RWPE1 (cell line): ENCODE results near the gene SPEM3.

ENCODE experiments used
- CTCF ChIA-PET: fragments of 350-600 bp; sonication (Branson Sonifier 250); formaldehyde crosslinking; extraction: SDS; loops from one replicate; lab custom pipeline; 2021; lab: Yijun Ruan, JAX
- POLR2A ChIA-PET: fragments of 400-600 bp; formaldehyde crosslinking; extraction: SDS; loops from one replicate; lab custom pipeline; 2020; ENCODE audit warnings: antibody characterized with exemption; ENCODE audit not compliant: low non-redundant PET; lab: Yijun Ruan, JAX
- DNase-seq: peaks from one replicate; pipeline ENCODE4 v3.0.0; 2012; ENCODE audit warnings: low spot score
- H3K27ac ChIP-seq: fragments of 450-650 bp; 2 replicates; pipeline ENCODE4 v1.5.1; 2017
- CTCF ChIP-seq: fragments of 450-650 bp; conservative IDR thresholded peaks from 2 replicates; pipeline ENCODE4 v1.5.1; 2017; ENCODE audit warnings: low read depth, mild to moderate bottlenecking

The SPEM3 gene

GRCh38 chr17:7459961-7460545, 31.4 kb downstream of the SPEM3 start:
- ChIA-PET CTCF (no interaction called here), POLR2A (no interaction called here)
- DNase-seq = no peak
- peak overlapping the region; percentile 42; the same call in 1 of the 2 replicates for H3K27ac ChIP-seq
- TF ChIP-seq CTCF = no peak

DNA sequence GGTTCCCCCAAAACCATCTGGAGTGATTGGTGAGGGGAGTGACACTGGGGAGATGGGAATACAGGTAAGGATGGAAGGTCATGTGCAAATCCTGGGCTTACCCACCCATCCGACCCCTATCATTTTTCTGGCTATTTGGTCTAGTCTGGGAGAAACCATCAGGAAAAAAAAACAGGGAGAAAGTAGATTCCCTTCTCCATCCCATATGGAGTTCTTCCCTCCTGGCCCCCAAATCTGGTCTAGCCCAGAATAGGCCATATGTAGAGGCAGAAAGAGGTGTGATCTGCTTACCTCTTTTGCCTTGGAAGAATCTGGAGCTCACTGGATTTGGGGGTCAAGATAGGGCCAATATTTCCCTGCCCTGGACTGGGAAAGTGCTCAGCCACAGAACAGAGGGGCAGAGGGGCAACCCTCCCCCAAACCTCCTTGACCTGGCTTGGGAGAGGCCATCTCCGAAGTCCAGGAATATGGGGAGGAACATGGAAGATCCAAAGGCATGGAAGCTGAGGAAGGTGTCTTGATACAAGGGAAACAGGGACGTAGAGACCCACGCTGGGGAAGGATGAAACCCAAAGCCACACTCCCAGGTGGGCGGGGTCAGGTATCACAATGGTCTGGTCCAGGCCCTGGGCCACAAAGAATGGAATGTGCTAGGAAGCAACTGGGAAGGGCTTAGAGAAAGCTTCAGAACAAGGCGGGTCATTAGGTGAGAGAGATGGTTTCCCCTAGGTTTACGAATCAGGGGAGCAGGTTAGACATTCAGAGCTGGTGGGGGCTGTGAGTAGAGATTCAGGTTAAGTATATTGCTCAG, 32.4 kb downstream of the SPEM3 start:
- TF ChIP-seq CTCF = no peak
- no peak for DNase-seq
- CTCF ChIA-PET = interaction anchor here (1.8 kb wide), 1 partner anchor 25 kb away, joined by 4 read pairs; no protein-coding TSS in a partner anchor
- H3K27ac ChIP-seq = peak overlapping the region; percentile 58
- POLR2A ChIA-PET = interaction anchor here (0.6 to 0.8 kb wide), 2 partner anchors 9 to 11 kb away, joined by 3 to 6 read pairs; no protein-coding TSS in a partner anchor

DNA sequence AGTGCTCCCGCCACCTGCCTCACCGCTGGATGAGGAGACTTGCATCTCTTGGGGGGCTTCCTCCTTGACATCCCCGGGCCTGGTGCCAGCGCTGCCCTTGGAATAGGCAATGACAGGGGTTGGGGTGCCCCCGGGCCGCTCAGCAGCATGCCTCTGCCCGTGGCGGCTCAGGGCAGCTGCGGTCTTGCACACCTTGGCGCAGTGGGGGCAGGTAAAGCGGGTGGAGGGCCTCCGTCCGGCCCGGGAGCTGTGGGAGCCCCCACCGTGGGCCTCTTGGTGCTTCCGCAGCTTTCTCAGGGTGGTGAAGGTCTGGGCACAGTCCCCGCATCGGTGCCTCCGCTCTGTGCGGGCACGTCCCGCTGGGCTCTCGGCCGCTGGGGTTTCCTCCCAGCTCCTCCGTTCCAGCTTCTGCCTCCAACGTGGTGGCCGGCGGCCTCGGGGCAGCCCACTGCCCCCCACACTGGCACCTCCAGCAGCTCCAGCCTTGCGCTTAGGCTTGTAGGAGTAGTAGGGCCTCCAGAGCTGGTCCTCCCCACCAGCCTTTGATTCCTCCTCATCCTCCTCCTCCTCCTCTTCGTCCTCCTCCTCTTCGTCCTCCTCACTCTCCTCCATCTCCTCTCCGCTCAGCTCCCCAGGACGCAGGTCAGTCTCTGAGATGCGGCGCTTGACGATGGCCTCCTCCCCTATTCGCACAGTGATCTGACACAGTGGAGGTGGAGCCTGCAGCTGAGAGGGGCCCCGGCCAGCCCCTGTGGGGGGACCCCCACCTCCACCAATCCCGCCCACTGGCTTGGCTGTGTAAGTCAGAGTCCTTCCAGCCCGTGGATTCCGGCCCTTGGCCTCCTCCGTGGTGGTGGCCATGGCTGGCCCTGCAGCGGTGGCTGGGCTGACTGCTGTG, 34.1 kb downstream of the SPEM3 start:
- H3K27ac ChIP-seq = peak overlapping the region; percentile 58; the same call in 1 of the 2 replicates
- TF ChIP-seq CTCF = no peak
- DNase-seq = no peak
- POLR2A ChIA-PET = interaction anchor here (0.5 to 1.0 kb wide), 4 partner anchors 10 to 63 kb away, joined by 3 to 4 read pairs (median 4); no protein-coding TSS in a partner anchor
- CTCF ChIA-PET = interaction anchor here (1.0 to 1.8 kb wide), 2 partner anchors 13 to 26 kb away, joined by 4 to 5 read pairs; no protein-coding TSS in a partner anchor

GRCh38 chr17:7463372-7463846, 34.8 kb downstream of the SPEM3 start:
- H3K27ac ChIP-seq = peak overlapping the region; percentile 45
- ChIA-PET POLR2A (interaction anchor here (1.0 kb wide), 1 partner anchor 19 kb away, joined by 3 read pairs; no protein-coding TSS in a partner anchor), CTCF (no interaction called here)
- no peak for DNase-seq
- no peak for TF ChIP-seq CTCF

DNA sequence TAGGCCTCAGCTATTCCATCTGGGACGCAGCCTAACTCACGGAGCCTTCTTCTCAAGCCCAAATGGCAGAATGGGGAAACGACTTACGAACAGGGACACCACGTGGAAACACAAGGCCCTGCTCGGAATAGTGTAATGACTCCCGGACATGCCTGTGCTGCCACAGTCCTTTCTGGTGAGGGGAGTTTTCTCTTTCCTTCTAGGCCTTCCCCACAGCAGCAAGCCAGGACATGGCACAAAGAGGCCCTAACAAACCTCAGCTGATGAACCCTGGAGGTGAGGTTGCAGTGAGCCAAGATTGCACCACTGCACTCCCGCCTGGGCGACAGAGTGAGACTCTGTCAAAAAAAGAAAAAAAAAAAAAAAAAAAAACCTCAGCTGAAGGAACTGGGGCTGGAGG, 35.4 kb downstream of the SPEM3 start:
- no peak for TF ChIP-seq CTCF
- peak overlapping the region; percentile 45 for H3K27ac ChIP-seq
- DNase-seq = no peak
- CTCF ChIA-PET = no interaction called here
- POLR2A ChIA-PET = no interaction called here
